Left lung (tissue), 8 donors: ENCODE results near the gene UBQLN1. TPM values are rescaled to one million over a fixed set of nuclear protein-coding genes. Genes with fewer than 3 reads are reported as not detected.

Experiments
- polyA plus RNA-seq, 6 donors: library from polyadenylated mRNA; unstranded; fragments of 120-200 nt; gene quantifications; one replicate each; pipeline ENCODE4 v1.2.1, GENCODE V29; 2013; ENCODE audit not compliant: insufficient read length in 6 of 6
- total RNA-seq, 2 donors: library from RNA; stranded (reverse); fragmentation: NEBNext Ultra II Directional; extraction: Animal tissue kit (Norgen Biotek cat#: 25700); gene quantifications; one replicate each; pipeline ENCODE4 v1.2.1, GENCODE V29; 2021
- donor health status: DM: no; HTN: yes; CAD: no.
- donor health status: DM: no; HTN: no; CAD: no.

UBQLN1 gene
- total and polyA plus RNA-seq, 8 donors, result 83.1 to 107 (median 93.5) TPM

Other genes starting within 250 kb of the UBQLN1 start
- 1 to 10 TPM; 1.0 to 3.7 TPM for gene FRMD3, start 169.6 kb downstream of the UBQLN1 start, total RNA-seq
- gene FRMD3, start 169.6 kb downstream of the UBQLN1 start, polyA plus RNA-seq, result 1 to 10 TPM; 1.4 to 3.0 (median 2.3) TPM
- gene IDNK, start 84.8 kb downstream of the UBQLN1 start, total RNA-seq, result 1 to 10 TPM; 3.7 to 4.8 TPM
- 1 to 10 TPM; 5.0 to 7.5 (median 5.6) TPM for gene IDNK, start 84.8 kb downstream of the UBQLN1 start, polyA plus RNA-seq
- gene GKAP1, start 109.8 kb upstream of the UBQLN1 start, total RNA-seq, result 1 to 10 TPM; 4.4 to 5.5 TPM
- 10 to 100 TPM; 12.2 to 17.8 (median 15.6) TPM for gene GKAP1, start 109.8 kb upstream of the UBQLN1 start, polyA plus RNA-seq
- gene KIF27, start 213.5 kb upstream of the UBQLN1 start, total RNA-seq, result 1 to 10 TPM; 5.6 to 8.8 TPM
- 10 to 100 TPM; 15.4 to 26.0 (median 21.7) TPM for gene KIF27, start 213.5 kb upstream of the UBQLN1 start, polyA plus RNA-seq